MM.1S (cell line): ENCODE results near the gene ZKSCAN3.
"Not testable (repeated sequence)": the region's sequence is repeated elsewhere in the genome, so short reads cannot be mapped to it uniquely, and the experiment has no call there.

Source experiments
- DNase-seq: peaks from one replicate; pipeline ENCODE4 v3.0.0-alpha.2; 2015
- H2AFZ ChIP-seq: fragments of 300-600 bp; sonication (generic); 2 replicates; pipeline ENCODE4 v1.6.0; 2016; ENCODE audit warnings: antibody characterized with exemption, low read length
- H3F3A ChIP-seq: fragments of 300-600 bp; sonication (generic); 2 replicates; pipeline ENCODE4 v1.6.1; 2016; ENCODE audit warnings: mild to moderate bottlenecking, antibody characterized with exemption, low read length, moderate library complexity, mixed read lengths; ENCODE audit not compliant: insufficient read depth
- H3K27ac ChIP-seq: fragments of 300-600 bp; sonication (generic); 2 replicates; pipeline ENCODE4 v1.5.1; 2016; ENCODE audit warnings: mild to moderate bottlenecking, low read length
- H3K27me3 ChIP-seq: fragments of 300-600 bp; sonication (generic); replicated peaks from 2 replicates; pipeline ENCODE4 v1.6.0; 2016; ENCODE audit warnings: low read length; ENCODE audit not compliant: insufficient read depth
- H3K36me3 ChIP-seq: fragments of 300-600 bp; sonication (generic); replicated peaks from 2 replicates; pipeline ENCODE4 v1.6.1; 2016; ENCODE audit warnings: mild to moderate bottlenecking, low read length, mixed read lengths; ENCODE audit not compliant: insufficient read depth
- H3K4me1 ChIP-seq: fragments of 300-600 bp; sonication (generic); 2 replicates; pipeline ENCODE4 v1.6.1; 2016; ENCODE audit warnings: low read length, mixed read lengths
- H3K4me2 ChIP-seq: fragments of 300-600 bp; sonication (generic); 2 replicates; pipeline ENCODE4 v1.6.0; 2016; ENCODE audit warnings: low read depth, low read length
- H3K4me3 ChIP-seq: fragments of 300-600 bp; sonication (generic); 2 replicates; pipeline ENCODE4 v1.5.1; 2016; ENCODE audit warnings: low read length, mixed read lengths
- H3K79me2 ChIP-seq: fragments of 300-600 bp; sonication (generic); 2 replicates; pipeline ENCODE4 v1.6.1; 2016; ENCODE audit warnings: mixed run types, low read length, mixed read lengths
- H3K9ac ChIP-seq: fragments of 300-600 bp; sonication (generic); 2 replicates; pipeline ENCODE4 v1.6.1; 2016; ENCODE audit warnings: low read length, mixed read lengths
- H3K9me2 ChIP-seq: fragments of 300-600 bp; sonication (generic); replicated peaks from 2 replicates; pipeline ENCODE4 v1.6.1; 2016; ENCODE audit warnings: mild to moderate bottlenecking, low read length, mixed read lengths; ENCODE audit not compliant: insufficient read depth
- H3K9me3 ChIP-seq: fragments of 300-600 bp; sonication (generic); replicated peaks from 2 replicates; pipeline ENCODE4 v1.6.1; 2016; ENCODE audit warnings: mild to moderate bottlenecking, low read length, mixed read lengths; ENCODE audit not compliant: insufficient read depth
- H4K20me1 ChIP-seq: fragments of 300-600 bp; sonication (generic); 2 replicates; pipeline ENCODE4 v1.6.1; 2016; ENCODE audit warnings: mild to moderate bottlenecking, low read length, moderate library complexity, mixed read lengths; ENCODE audit not compliant: insufficient read depth
- CTCF ChIP-seq: fragments of 300-600 bp; sonication (generic); IDR thresholded peaks from 2 replicates; pipeline ENCODE4 v1.5.1; 2016; ENCODE audit warnings: antibody characterized with exemption, low read length, mixed read lengths
- EZH2 ChIP-seq: fragments of 300-600 bp; sonication (generic); optimal IDR thresholded peaks from 2 replicates; pipeline ENCODE3; 2017; ENCODE audit warnings: low read depth, mild to moderate bottlenecking, antibody characterized with exemption, low read length, mixed read lengths
- EZH2phosphoT487 ChIP-seq: fragments of 300-600 bp; sonication (generic); IDR thresholded peaks from 2 replicates; pipeline ENCODE4 v1.6.1; 2018; ENCODE audit warnings: antibody characterized with exemption, low read length

ZKSCAN3 gene

GRCh38 chr6:28312939-28313338 lies 36.8 kb upstream of the ZKSCAN3 start:
- DNase-seq: no peak
- Histone ChIP-seq H3K9me2 (no peaks in the 10 kb centered on the region), H3K4me1 (peaks cover 10% of the 10 kb centered on the region), H2AFZ (no peak overlapping the region), H3K9me3 (no peaks in the 10 kb centered on the region), H3K9ac (no peak overlapping the region), H3K79me2 (no peaks in the 10 kb centered on the region), H3K4me3 (no peak overlapping the region), H3K4me2 (no peak overlapping the region), H3F3A (no peaks in the 10 kb centered on the region), H3K27me3 (no peaks in the 10 kb centered on the region), H4K20me1 (no peaks in the 10 kb centered on the region), H3K36me3 (no peaks in the 10 kb centered on the region), H3K27ac (no peak overlapping the region)
- TF ChIP-seq CTCF (no peak), EZH2 (no peak), EZH2phosphoT487 (no peak)

- H3K4me1 ChIP-seq: peaks cover 10% of the 10 kb centered on the region
- H3K4me3 ChIP-seq: no peak overlapping the region
- no peaks in the 10 kb centered on the region for H3K36me3 ChIP-seq
- H4K20me1 ChIP-seq: no peaks in the 10 kb centered on the region
- no peak overlapping the region for H2AFZ ChIP-seq
- TF ChIP-seq EZH2 (no peak), CTCF (no peak), EZH2phosphoT487 (no peak)
- no peaks in the 10 kb centered on the region for H3K79me2 ChIP-seq
- H3K9me2 ChIP-seq: no peaks in the 10 kb centered on the region
- no peaks in the 10 kb centered on the region for H3K9me3 ChIP-seq
- H3K27me3 ChIP-seq: no peaks in the 10 kb centered on the region
- no peak overlapping the region for H3K4me2 ChIP-seq
- H3K27ac ChIP-seq: no peak overlapping the region
- H3K9ac ChIP-seq: no peak overlapping the region
- H3F3A ChIP-seq: no peaks in the 10 kb centered on the region
- no peak for DNase-seq
These were observed 34.1 kb upstream of the ZKSCAN3 start for GRCh38 chr6:28315628-28316027.

- H3K27ac ChIP-seq, H4K20me1 ChIP-seq, H2AFZ ChIP-seq, H3K9ac ChIP-seq, H3F3A ChIP-seq, H3K4me3 ChIP-seq, H3K27me3 ChIP-seq, H3K36me3 ChIP-seq, H3K9me2 ChIP-seq, DNase-seq, H3K4me2 ChIP-seq, H3K4me1 ChIP-seq, H3K79me2 ChIP-seq, H3K9me3 ChIP-seq: not testable (repeated sequence)
These were observed 31.9 kb upstream of the ZKSCAN3 start for GRCh38 chr6:28317866-28318265.

- Histone ChIP-seq H3K79me2 (no peaks in the 10 kb centered on the region), H4K20me1 (no peaks in the 10 kb centered on the region), H3K27ac (no peak overlapping the region), H3K9me3 (no peaks in the 10 kb centered on the region), H2AFZ (no peak overlapping the region), H3K36me3 (no peaks in the 10 kb centered on the region), H3K4me3 (no peak overlapping the region), H3K9me2 (no peaks in the 10 kb centered on the region), H3K27me3 (no peaks in the 10 kb centered on the region), H3K9ac (no peak overlapping the region), H3F3A (no peaks in the 10 kb centered on the region), H3K4me1 (no peaks in the 10 kb centered on the region), H3K4me2 (no peak overlapping the region)
- TF ChIP-seq EZH2phosphoT487 (no peak), CTCF (no peak), EZH2 (no peak)
- no peak for DNase-seq
These were observed 27.1 kb upstream of the ZKSCAN3 start for GRCh38 chr6:28322661-28323060.
